Measurements from ENCODE around the gene SPAG8. TPM values are rescaled to one million over a fixed set of nuclear protein-coding genes. Genes with fewer than 3 reads are reported as not detected.
A peak's percentile ranks its signal among the peaks of the same experiment; 100 is the strongest.

SPAG8 gene
- total and polyA plus RNA-seq, 2 donors from 2014 or later = 2.4 to 6.1 TPM

GRCh38 chr9:35792826-35793225, 19.2 kb downstream of the SPAG8 start:
- H3K27me3 ChIP-seq (ENCODE audit: control insufficient read depth, insufficient read depth, low read length) = no peaks in the 10 kb centered on the region
- no peaks in the 10 kb centered on the region for H3K9me3 ChIP-seq (ENCODE audit: control insufficient read depth in 2 of 3, insufficient read depth in 1 of 3, low read length in 3 of 3)
- intact Hi-C loops (cut with DNase I) = loop anchor here (5.0 kb wide), 1 partner anchor 89 kb away; no protein-coding TSS in a partner anchor
- no peak overlapping the region for H3K27ac ChIP-seq (ENCODE audit: low read depth in 2 of 2, low read length in 2 of 2)
- no peak overlapping the region for H3K4me3 ChIP-seq (ENCODE audit: low read length in 3 of 3)
- peaks cover 0 to 9% (median 3%) of the 10 kb centered on the region in 3 donors for H3K4me1 ChIP-seq (ENCODE audit: control insufficient read depth in 2 of 3, insufficient read depth in 2 of 3, low read depth in 1 of 3, low read length in 3 of 3)
- DNase-seq (no peak), FAIRE-seq (no peak)
- H3K36me3 ChIP-seq (ENCODE audit: control insufficient read depth in 2 of 3, insufficient read depth in 3 of 3, low read length in 3 of 3) = no peaks in the 10 kb centered on the region
- TF ChIP-seq CTCF (IDR thresholded peaks at IDR 0.05; ENCODE audit: borderline replicate concordance, extremely low read depth, insufficient read depth) = no peak
- no peak overlapping the region for H3K9ac ChIP-seq (ENCODE audit: low read length in 3 of 3)

- peak in 1 of 5 donors; percentile 54 for DNase-seq
- no peaks in the 10 kb centered on the region for H3K9me3 ChIP-seq (ENCODE audit: control insufficient read depth in 2 of 3, insufficient read depth in 1 of 3, low read length in 3 of 3)
- no peak for FAIRE-seq
- no peaks in the 10 kb centered on the region for H3K27me3 ChIP-seq (ENCODE audit: control insufficient read depth, insufficient read depth, low read length)
- no peak overlapping the region for H3K27ac ChIP-seq (ENCODE audit: low read depth in 2 of 2, low read length in 2 of 2)
- H3K36me3 ChIP-seq (ENCODE audit: control insufficient read depth in 2 of 3, insufficient read depth in 3 of 3, low read length in 3 of 3) = no peaks in the 10 kb centered on the region
- intact Hi-C loops (cut with DNase I) = loop anchor here (5.0 kb wide), 1 partner anchor 90 kb away; no protein-coding TSS in a partner anchor
- no peak overlapping the region for H3K4me3 ChIP-seq (ENCODE audit: low read length in 3 of 3)
- peaks cover 0 to 9% (median 3%) of the 10 kb centered on the region in 3 donors for H3K4me1 ChIP-seq (ENCODE audit: control insufficient read depth in 2 of 3, insufficient read depth in 2 of 3, low read depth in 1 of 3, low read length in 3 of 3)
- no peak overlapping the region for H3K9ac ChIP-seq (ENCODE audit: low read length in 3 of 3)
- no peak for TF ChIP-seq CTCF (IDR thresholded peaks at IDR 0.05; ENCODE audit: borderline replicate concordance, extremely low read depth, insufficient read depth)
Observed at GRCh38 chr9:35792024-35792813, 19.8 kb downstream of the SPAG8 start.

GRCh38 chr9:35791297-35791921, 20.7 kb downstream of the SPAG8 start, which contains the start of gene NPR2:
Gene NPR2, plus strand, starts transcription at chr9:35791591. Its CDS starts 818 bp downstream, at chr9:35792409.
- H3K27ac ChIP-seq (ENCODE audit: low read depth in 2 of 2, low read length in 2 of 2) = no peak within 1 kb of the TSS
- peak within 1 kb of the TSS in 2 of 3 donors; percentile 44 to 52 for H3K4me3 ChIP-seq (ENCODE audit: low read length in 3 of 3)
- peaks cover 0 to 9% (median 3%) of the 10 kb centered on the region in 3 donors for H3K4me1 ChIP-seq (ENCODE audit: control insufficient read depth in 2 of 3, insufficient read depth in 2 of 3, low read depth in 1 of 3, low read length in 3 of 3)
- intact Hi-C loops (cut with DNase I) = loop anchor here (5.0 kb wide), 1 partner anchor 91 kb away; no protein-coding TSS in a partner anchor
- peak within 1 kb of the TSS in 1 of 3 donors; percentile 78 for H3K9ac ChIP-seq (ENCODE audit: low read length in 3 of 3)
- no peak for FAIRE-seq
- TF ChIP-seq CTCF (IDR thresholded peaks at IDR 0.05; ENCODE audit: borderline replicate concordance, extremely low read depth, insufficient read depth) = no peak
- DNase-seq = peak; percentile 32 to 86 (median 70)
- no peaks in the 10 kb centered on the region for H3K36me3 ChIP-seq (ENCODE audit: control insufficient read depth in 2 of 3, insufficient read depth in 3 of 3, low read length in 3 of 3)
- H3K27me3 ChIP-seq (ENCODE audit: control insufficient read depth, insufficient read depth, low read length) = no peaks in the 10 kb centered on the region
- H3K9me3 ChIP-seq (ENCODE audit: control insufficient read depth in 2 of 3, insufficient read depth in 1 of 3, low read length in 3 of 3) = no peaks in the 10 kb centered on the region
